Measurements from ENCODE around the gene PARM1.

Gene PARM1

DNA sequence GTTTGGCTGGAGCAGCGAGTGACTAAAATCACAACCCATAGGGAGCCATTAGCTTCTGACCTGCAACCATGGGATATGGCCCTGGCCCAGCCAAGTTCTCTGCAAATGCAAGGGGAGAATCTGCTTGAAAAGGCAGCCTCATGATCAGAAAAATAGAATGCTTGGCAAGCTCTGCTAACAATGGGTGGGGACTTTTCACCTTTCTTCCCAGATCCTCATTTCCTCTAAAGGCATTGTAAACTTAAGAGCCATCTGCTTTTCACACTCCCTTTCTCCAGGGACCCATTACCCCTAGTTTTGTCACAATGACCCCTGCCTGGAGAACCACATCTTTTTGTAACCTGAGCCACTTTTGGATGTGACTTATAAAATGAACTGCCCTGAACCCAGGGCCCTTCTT lies 104.3 kb downstream of the PARM1 start:
- no peaks in the 10 kb centered on the region for H3K27me3 Mint-ChIP-seq
- peaks cover 16% of the 10 kb centered on the region for H3K4me1 Mint-ChIP-seq
- H3K36me3 Mint-ChIP-seq, result peaks cover 14% of the 10 kb centered on the region
- H3K27ac Mint-ChIP-seq, result no peak overlapping the region
- peaks cover 3% of the 10 kb centered on the region for H3K9me3 Mint-ChIP-seq
- no peak for DNase-seq (ENCODE audit: low spot score in 2 of 2)
- H3K4me3 Mint-ChIP-seq, result no peak overlapping the region
- no peak for ATAC-seq (ENCODE audit: low read depth)

GRCh38 chr4:75038376-75038775 lies 105.5 kb downstream of the PARM1 start:
- H3K36me3 Mint-ChIP-seq, result peaks cover 14% of the 10 kb centered on the region
- no peak for DNase-seq (ENCODE audit: low spot score in 2 of 2)
- no peaks in the 10 kb centered on the region for H3K27me3 Mint-ChIP-seq
- peak overlapping the region; percentile 33 for H3K27ac Mint-ChIP-seq
- H3K4me1 Mint-ChIP-seq, result peaks cover 16% of the 10 kb centered on the region
- H3K4me3 Mint-ChIP-seq, result no peak overlapping the region
- no peak for ATAC-seq (ENCODE audit: low read depth)
- peaks cover 3% of the 10 kb centered on the region for H3K9me3 Mint-ChIP-seq

- no peaks in the 10 kb centered on the region for H3K27me3 Mint-ChIP-seq
- ATAC-seq (ENCODE audit: low read depth) (no peak), DNase-seq (ENCODE audit: low spot score in 2 of 2) (no peak)
- no peak overlapping the region for H3K4me3 Mint-ChIP-seq
- H3K9me3 Mint-ChIP-seq, result no peaks in the 10 kb centered on the region
- peaks cover 12% of the 10 kb centered on the region for H3K36me3 Mint-ChIP-seq
- H3K4me1 Mint-ChIP-seq, result peaks cover 6% of the 10 kb centered on the region
- H3K27ac Mint-ChIP-seq, result no peak overlapping the region
Observed at GRCh38 chr4:75040703-75041102, 107.8 kb downstream of the PARM1 start.

DNA sequence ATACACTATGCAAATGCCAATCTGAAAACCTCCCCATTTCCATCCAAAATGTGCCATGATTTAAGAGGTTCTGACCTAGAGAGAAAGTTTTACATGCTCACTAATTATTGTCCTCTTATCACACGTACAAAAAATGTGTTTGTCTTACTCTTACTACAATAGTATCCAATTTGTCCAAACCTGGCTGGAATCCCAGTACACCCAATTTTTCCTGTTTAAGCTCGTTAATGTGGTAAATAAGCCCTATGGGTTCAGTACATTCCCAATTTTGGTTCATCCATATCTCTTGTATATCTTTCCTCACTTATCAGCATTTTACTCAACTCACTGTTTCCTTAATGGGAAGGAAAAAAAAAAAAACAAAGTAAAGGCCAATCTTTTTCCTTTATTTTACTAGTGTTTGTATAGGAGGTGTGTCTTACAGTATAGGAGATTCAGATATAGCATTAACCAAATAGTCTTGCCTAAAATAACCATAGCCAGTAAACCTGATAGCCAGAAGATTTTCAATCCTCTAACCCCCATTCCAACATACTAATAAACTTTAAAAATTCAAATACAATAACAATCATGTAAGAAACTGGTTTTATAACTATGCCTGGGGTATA lies 109.8 kb downstream of the PARM1 start:
- DNase-seq (ENCODE audit: low spot score in 2 of 2) (no peak), ATAC-seq (ENCODE audit: low read depth) (no peak)
- H3K9me3 Mint-ChIP-seq, result no peaks in the 10 kb centered on the region
- no peak overlapping the region for H3K27ac Mint-ChIP-seq
- H3K4me3 Mint-ChIP-seq, result no peak overlapping the region
- H3K4me1 Mint-ChIP-seq, result peaks cover 11% of the 10 kb centered on the region
- H3K36me3 Mint-ChIP-seq, result peaks cover 12% of the 10 kb centered on the region
- H3K27me3 Mint-ChIP-seq, result no peaks in the 10 kb centered on the region

- DNase-seq (ENCODE audit: low spot score in 2 of 2), result no peak
- H3K27ac Mint-ChIP-seq, result peak overlapping the region; percentile 1
- peaks cover 9% of the 10 kb centered on the region for H3K36me3 Mint-ChIP-seq
- H3K4me1 Mint-ChIP-seq, result peaks cover 11% of the 10 kb centered on the region
- peak overlapping the region; percentile 42 for H3K4me3 Mint-ChIP-seq
- no peaks in the 10 kb centered on the region for H3K9me3 Mint-ChIP-seq
- H3K27me3 Mint-ChIP-seq, result no peaks in the 10 kb centered on the region
- peak; percentile 53 for ATAC-seq (ENCODE audit: low read depth)
Observed at GRCh38 chr4:75046226-75046625, 113.3 kb downstream of the PARM1 start.

GRCh38 chr4:75046641-75047040 lies 113.7 kb downstream of the PARM1 start:
- DNase-seq (ENCODE audit: low spot score in 2 of 2) (no peak), ATAC-seq (ENCODE audit: low read depth) (peak; percentile 63)
- Mint-ChIP-seq H3K27me3 (no peaks in the 10 kb centered on the region), H3K9me3 (no peaks in the 10 kb centered on the region), H3K27ac (peak overlapping the region; percentile 1), H3K4me1 (peaks cover 11% of the 10 kb centered on the region), H3K36me3 (peaks cover 10% of the 10 kb centered on the region), H3K4me3 (no peak overlapping the region)

DNA sequence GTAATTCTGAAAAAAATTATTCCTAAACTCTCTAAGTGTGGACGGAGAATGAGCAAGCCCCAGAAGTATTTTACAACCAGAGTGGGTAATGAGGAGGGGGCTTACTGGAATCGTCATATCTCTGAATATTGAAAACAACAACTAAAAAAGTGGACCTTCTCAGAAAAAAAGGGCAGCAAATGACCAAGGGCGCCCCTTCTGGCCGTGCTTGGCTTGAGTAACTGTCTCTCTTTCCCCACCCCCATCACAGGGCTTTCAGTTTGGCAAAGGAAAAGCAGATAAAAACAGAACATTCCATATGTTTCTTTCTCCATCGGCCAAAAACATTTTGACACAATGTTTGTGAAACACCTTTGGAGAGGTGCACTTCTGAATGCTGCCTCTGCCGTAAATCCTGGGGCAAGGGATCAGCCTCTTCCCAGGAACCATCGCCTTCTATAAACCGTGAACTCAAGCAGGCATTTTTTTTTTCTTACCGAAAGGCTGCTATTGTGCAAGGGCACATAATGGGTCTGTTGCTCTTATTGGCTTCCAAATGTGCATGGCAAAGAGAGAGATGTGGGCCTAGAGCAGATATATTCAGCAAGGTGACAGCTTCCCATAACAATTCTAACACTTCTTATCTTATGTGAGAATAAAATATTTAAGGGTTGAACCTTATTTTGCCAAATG lies 115.4 kb downstream of the PARM1 start:
- Mint-ChIP-seq H3K9me3 (no peaks in the 10 kb centered on the region), H3K36me3 (peaks cover 12% of the 10 kb centered on the region), H3K4me3 (no peak overlapping the region), H3K4me1 (peaks cover 11% of the 10 kb centered on the region), H3K27me3 (no peaks in the 10 kb centered on the region), H3K27ac (no peak overlapping the region)
- no peak for ATAC-seq (ENCODE audit: low read depth)
- DNase-seq (ENCODE audit: low spot score in 2 of 2), result no peak

GRCh38 chr4:75051431-75051830 lies 118.5 kb downstream of the PARM1 start:
- Mint-ChIP-seq H3K27me3 (no peaks in the 10 kb centered on the region), H3K4me1 (peaks cover 6% of the 10 kb centered on the region), H3K27ac (peak overlapping the region; percentile 58), H3K9me3 (no peaks in the 10 kb centered on the region), H3K4me3 (no peak overlapping the region), H3K36me3 (peaks cover 6% of the 10 kb centered on the region)
- no peak for ATAC-seq (ENCODE audit: low read depth)
- DNase-seq (ENCODE audit: low spot score in 2 of 2), result no peak

- no peaks in the 10 kb centered on the region for H3K27me3 Mint-ChIP-seq
- ATAC-seq (ENCODE audit: low read depth) (no peak), DNase-seq (ENCODE audit: low spot score in 2 of 2) (no peak)
- peaks cover 6% of the 10 kb centered on the region for H3K36me3 Mint-ChIP-seq
- H3K4me3 Mint-ChIP-seq, result no peak overlapping the region
- H3K4me1 Mint-ChIP-seq, result peaks cover 2% of the 10 kb centered on the region
- H3K9me3 Mint-ChIP-seq, result no peaks in the 10 kb centered on the region
- no peak overlapping the region for H3K27ac Mint-ChIP-seq
Observed at GRCh38 chr4:75053352-75053751, 120.4 kb downstream of the PARM1 start.

GRCh38 chr4:75054078-75054477 lies 121.2 kb downstream of the PARM1 start:
- H3K9me3 Mint-ChIP-seq, result no peaks in the 10 kb centered on the region
- H3K27ac Mint-ChIP-seq, result no peak overlapping the region
- H3K4me3 Mint-ChIP-seq, result no peak overlapping the region
- peaks cover 2% of the 10 kb centered on the region for H3K4me1 Mint-ChIP-seq
- no peaks in the 10 kb centered on the region for H3K27me3 Mint-ChIP-seq
- DNase-seq (ENCODE audit: low spot score in 2 of 2), result no peak
- ATAC-seq (ENCODE audit: low read depth), result no peak
- H3K36me3 Mint-ChIP-seq, result peaks cover 3% of the 10 kb centered on the region

DNA sequence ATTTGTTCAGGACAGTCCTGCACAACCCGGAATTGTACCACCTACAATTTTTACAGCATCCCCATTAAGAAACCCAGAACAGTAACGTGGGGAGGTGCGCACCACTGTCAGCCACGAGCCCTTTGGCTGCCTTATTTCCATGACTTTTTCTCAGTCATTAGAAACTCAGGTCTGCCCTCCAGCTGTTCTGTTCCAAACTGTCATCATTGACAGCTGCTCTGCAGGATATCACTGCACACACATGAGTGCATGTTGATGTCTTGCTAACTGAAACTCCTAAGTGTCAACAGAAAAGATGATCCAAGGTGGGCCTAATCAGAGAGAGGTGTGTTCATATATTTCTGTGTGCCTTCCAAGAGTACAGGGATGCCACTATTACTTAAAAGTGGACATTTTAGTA lies 123.4 kb downstream of the PARM1 start:
- H3K36me3 Mint-ChIP-seq, result peaks cover 3% of the 10 kb centered on the region
- H3K4me3 Mint-ChIP-seq, result no peak overlapping the region
- H3K27ac Mint-ChIP-seq, result no peak overlapping the region
- H3K27me3 Mint-ChIP-seq, result no peaks in the 10 kb centered on the region
- no peak for ATAC-seq (ENCODE audit: low read depth)
- H3K4me1 Mint-ChIP-seq, result peaks cover 2% of the 10 kb centered on the region
- no peaks in the 10 kb centered on the region for H3K9me3 Mint-ChIP-seq
- no peak for DNase-seq (ENCODE audit: low spot score in 2 of 2)

DNA sequence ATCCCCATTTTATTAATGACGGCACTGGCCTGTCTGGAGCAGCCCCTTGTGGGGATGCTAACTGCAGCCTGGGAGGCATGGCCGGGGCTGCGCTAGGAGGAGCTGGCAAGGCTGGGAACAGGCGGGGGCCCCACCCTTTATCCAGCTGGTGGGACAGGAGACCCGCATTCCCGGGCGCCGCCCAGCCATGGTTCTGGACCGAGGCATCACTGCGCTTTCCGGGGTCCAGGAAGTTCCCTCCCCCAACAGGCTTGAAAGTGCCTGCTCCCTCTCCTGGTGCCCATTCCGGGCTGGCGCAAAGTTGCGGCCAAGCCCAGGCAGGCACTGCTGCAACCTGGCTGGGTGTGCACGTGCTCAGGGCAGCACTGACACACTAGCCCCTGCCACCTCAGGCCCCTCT lies 124.5 kb downstream of the PARM1 start:
- H3K27ac Mint-ChIP-seq, result no peak overlapping the region
- H3K27me3 Mint-ChIP-seq, result no peaks in the 10 kb centered on the region
- no peaks in the 10 kb centered on the region for H3K9me3 Mint-ChIP-seq
- ATAC-seq (ENCODE audit: low read depth) (no peak), DNase-seq (ENCODE audit: low spot score in 2 of 2) (no peak)
- H3K4me3 Mint-ChIP-seq, result no peak overlapping the region
- H3K36me3 Mint-ChIP-seq, result no peaks in the 10 kb centered on the region
- H3K4me1 Mint-ChIP-seq, result peaks cover 2% of the 10 kb centered on the region

- Mint-ChIP-seq H3K27ac (no peak overlapping the region), H3K36me3 (no peaks in the 10 kb centered on the region), H3K27me3 (no peaks in the 10 kb centered on the region), H3K4me3 (no peak overlapping the region), H3K9me3 (no peaks in the 10 kb centered on the region), H3K4me1 (peaks cover 2% of the 10 kb centered on the region)
- DNase-seq (ENCODE audit: low spot score in 2 of 2) (no peak), ATAC-seq (ENCODE audit: low read depth) (no peak)
Observed at GRCh38 chr4:75058486-75058885, 125.6 kb downstream of the PARM1 start.

GRCh38 chr4:75063433-75063832 lies 130.5 kb downstream of the PARM1 start:
- H3K27me3 Mint-ChIP-seq, result no peaks in the 10 kb centered on the region

DNA sequence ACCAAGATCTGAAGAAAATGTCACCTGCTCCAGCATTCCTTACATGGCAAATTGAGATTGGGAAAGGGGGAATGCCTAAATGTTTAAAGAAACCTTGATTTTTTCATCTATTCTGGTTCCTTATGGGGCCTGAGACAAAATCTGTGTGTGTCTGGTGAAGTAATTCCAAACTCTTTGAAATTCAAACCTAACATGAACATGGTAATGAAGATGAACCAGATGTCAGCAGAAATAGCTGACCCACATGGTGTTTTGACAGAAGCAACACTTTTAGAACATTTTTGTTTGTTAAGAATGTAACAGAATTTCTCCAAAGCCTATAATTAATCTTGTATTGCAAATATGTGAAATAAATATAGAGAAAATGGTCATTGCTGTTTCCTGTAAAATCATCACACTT lies 133.0 kb downstream of the PARM1 start:
- Mint-ChIP-seq H3K4me1 (peaks cover 15% of the 10 kb centered on the region), H3K27me3 (no peaks in the 10 kb centered on the region)

More at GRCh38 chr4:75063433-75063832, 130.5 kb downstream of the PARM1 start:
- no peak for ATAC-seq (ENCODE audit: low read depth)
- Mint-ChIP-seq H3K27ac (no peak overlapping the region), H3K4me1 (peaks cover 8% of the 10 kb centered on the region), H3K4me3 (no peak overlapping the region), H3K36me3 (peaks cover 2% of the 10 kb centered on the region), H3K9me3 (no peaks in the 10 kb centered on the region)
- no peak for DNase-seq (ENCODE audit: low spot score in 2 of 2)

More for the DNA sequence above, 133.0 kb downstream of the PARM1 start:
- no peak for ATAC-seq (ENCODE audit: low read depth)
- no peak for DNase-seq (ENCODE audit: low spot score in 2 of 2)
- no peaks in the 10 kb centered on the region for H3K9me3 Mint-ChIP-seq
- H3K36me3 Mint-ChIP-seq, result peaks cover 2% of the 10 kb centered on the region
- no peak overlapping the region for H3K4me3 Mint-ChIP-seq
- H3K27ac Mint-ChIP-seq, result no peak overlapping the region
